LNCAP (cell line): Measurements from ENCODE around the gene PSTPIP2.

Experiments used
- TF ChIP-seq, protein P1 (sequence below): fragments of 450-650 bp; IDR thresholded peaks from 2 replicates; pipeline ENCODE4 v1.5.1; 2017; ENCODE audit warnings: mild to moderate bottlenecking

The PSTPIP2 gene

DNA sequence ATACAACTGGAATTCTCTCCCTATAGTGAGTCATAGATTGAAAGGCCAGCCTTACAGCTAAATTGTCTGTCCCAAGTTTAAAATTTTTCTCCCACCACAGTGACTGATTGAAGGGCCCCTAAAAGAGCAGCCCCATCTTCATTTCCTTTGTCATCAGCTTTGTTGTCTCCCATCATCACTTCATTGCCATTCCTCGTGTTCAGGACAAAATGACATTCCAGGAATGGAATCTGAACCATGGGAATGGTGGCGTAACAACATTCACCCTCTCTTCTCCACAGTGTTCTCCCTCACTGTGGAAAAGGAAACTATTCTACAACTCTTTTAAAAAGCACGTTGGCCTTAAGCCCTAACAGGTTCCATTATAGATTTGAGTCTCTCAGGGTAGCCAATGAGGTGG lies 52.1 kb downstream of the PSTPIP2 start:
- TF ChIP-seq, protein P1, sequence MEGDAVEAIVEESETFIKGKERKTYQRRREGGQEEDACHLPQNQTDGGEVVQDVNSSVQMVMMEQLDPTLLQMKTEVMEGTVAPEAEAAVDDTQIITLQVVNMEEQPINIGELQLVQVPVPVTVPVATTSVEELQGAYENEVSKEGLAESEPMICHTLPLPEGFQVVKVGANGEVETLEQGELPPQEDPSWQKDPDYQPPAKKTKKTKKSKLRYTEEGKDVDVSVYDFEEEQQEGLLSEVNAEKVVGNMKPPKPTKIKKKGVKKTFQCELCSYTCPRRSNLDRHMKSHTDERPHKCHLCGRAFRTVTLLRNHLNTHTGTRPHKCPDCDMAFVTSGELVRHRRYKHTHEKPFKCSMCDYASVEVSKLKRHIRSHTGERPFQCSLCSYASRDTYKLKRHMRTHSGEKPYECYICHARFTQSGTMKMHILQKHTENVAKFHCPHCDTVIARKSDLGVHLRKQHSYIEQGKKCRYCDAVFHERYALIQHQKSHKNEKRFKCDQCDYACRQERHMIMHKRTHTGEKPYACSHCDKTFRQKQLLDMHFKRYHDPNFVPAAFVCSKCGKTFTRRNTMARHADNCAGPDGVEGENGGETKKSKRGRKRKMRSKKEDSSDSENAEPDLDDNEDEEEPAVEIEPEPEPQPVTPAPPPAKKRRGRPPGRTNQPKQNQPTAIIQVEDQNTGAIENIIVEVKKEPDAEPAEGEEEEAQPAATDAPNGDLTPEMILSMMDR = no peak

DNA sequence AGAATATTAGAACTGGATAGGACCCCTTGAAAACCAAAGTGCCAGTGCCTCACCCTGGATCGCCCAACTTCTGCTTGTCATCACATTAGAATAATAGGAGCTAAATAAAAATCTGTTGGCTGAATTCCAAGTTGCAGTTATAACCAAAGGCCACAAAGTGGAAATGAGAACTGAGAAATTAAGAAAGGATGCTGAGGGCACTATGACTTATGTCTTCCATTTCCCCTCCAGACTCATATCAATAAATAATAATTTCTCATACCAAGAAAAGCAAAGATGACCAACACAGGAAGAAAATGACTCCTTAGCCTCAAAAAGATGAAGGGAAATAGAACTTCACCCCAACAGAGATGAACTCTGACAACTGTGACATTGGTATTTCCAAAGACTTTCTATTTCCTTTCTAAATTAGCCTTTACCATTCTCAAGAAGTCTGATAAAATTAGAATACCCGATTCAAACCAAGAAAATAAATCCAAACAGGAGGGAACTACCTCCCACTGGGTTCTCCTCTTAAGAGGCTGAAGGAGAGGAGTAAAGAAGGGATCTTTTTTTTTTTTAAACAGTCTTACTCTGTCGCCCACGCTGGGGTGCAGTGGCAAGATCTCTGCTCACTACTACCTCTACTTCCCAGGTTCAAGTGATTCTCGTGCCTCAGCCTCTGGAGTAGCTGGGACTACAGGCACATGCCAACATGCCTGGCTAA lies 58.4 kb downstream of the PSTPIP2 start:
- TF ChIP-seq, protein P1 = no peak

DNA sequence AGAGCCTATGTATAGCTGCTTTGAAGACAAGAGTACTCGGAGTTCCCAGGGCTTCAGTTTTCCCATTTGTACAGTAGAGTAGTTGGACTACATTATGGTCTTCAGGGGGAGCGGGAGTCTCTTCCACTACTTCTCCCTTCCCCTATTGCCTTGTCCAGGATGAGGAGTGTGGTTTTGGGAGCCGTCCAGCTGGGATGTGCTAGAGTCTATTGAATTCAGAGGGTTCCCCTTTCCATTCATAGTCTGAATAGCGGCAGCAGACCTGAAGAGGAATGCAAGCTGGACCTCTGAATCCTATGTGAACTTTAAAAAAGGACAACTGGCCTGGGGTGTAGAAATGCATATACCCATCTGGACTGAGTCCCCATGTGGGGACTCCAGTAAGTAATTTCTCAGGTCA lies 61.4 kb downstream of the PSTPIP2 start:
- TF ChIP-seq, protein P1 = no peak

DNA sequence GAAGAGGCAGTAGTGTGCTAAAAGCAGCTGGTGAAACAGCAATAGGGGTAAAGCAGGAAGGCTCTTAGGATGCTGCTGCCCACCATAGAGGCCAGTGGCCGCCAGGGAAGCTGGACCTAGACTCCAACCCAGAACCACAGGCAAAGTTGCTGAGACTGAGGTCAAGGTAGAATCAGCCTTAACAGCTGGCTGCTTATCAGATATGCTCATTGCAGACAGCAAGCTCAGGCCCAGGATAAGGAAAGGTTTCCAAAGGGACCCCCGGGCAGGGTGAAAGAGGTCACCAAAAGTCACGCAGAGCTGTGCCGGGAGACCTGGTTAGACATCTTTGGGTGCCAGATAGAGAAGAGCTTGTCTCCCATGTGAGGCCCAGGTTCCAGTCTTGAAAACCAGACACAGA lies 62.0 kb downstream of the PSTPIP2 start:
- TF ChIP-seq, protein P1 = no peak

DNA sequence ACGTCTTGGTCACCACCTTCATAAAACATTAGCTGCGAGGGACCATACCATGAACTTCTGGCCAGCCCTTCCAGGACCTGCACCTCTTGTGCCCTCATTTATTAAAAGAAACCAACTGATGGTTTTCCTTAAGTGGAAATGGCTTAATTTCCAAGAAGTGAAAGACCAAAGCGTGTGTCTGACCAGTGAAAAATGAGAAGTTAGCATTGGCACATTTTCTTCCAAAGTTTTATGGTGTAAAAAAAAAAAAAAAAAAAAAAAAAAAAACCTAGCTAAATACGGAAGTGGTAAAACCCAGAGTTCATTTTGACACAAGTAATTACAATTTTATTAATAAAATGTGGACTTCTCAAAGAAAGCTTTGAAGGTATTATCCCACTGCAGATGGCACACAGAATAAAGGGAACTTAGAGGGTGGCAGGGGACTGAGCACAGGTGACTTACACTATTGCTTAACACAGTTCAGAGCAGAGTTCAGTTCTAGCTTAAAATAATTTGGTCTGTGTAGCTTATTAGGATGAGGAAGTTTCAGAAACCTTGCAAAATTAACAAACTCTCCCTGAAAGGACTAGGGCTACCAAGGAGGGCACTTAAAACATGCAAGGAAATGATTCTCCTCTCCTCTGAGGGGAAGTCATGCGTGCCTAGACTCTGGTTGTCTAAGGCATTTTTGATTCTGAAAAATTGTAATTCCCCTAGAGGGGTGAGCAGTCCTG lies 62.8 kb downstream of the PSTPIP2 start:
- TF ChIP-seq, protein P1 = no peak

DNA sequence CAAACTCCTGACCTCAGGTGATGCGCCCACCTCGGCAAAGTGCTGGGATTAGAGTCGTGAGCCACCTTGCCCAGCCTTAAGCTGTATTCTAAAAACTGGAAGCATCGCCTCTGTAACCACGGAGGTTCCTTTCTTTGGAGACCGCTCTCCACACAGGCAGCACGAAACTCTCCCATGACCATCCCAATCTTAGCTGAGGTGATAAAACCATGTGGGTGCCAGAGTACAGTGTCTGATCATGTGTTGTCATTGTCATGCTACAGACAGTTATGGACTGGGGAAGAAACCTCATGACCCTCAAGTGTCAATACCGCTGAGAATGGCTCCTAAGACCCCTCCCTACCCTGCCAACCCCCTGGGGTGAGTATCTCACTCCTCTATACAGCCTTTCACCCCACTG lies 63.5 kb downstream of the PSTPIP2 start:
- TF ChIP-seq, protein P1 = no peak

DNA sequence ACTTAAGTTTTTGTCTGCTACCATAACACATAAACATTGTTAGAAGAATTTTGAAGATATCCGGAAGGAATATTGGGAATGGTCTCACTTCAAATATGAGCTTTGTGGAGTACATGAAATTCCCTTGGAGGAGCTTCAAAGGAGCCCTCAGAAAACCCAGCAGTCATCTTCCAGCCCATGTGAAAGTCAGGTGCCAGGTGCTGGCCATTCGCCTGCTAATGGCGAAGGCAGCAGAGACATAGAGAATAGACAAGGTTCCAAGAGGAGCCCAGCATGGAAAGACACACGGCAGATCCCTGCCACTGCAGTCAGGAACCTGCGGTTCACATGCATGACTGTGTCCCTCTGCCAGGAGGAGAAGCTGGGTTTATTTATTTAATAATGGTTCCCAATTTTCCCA lies 64.9 kb downstream of the PSTPIP2 start:
- TF ChIP-seq, protein P1 = no peak
